SK-N-SH (cell line): Measurements from ENCODE around the gene TBX2. TPM values are rescaled to one million over a fixed set of nuclear protein-coding genes. Genes with fewer than 3 reads are reported as not detected.

Experiments
- CTCF ChIA-PET: fragments of 300-600, 350-600 bp; formaldehyde crosslinking; extraction: SDS; loops from one replicate; lab custom pipeline; 2021; lab: Yijun Ruan, JAX
- POLR2A ChIA-PET: fragments of 350-600 bp; sonication (Branson Sonifier 250); formaldehyde crosslinking; extraction: SDS; loops from one replicate; lab custom pipeline; 2020; ENCODE audit warnings: antibody characterized with exemption, inconsistent platforms; lab: Yijun Ruan, JAX
- DNase-seq: peaks from one replicate; pipeline ENCODE4 v3.0.0; 2012
- H2AFZ ChIP-seq: fragments of 200-600 bp; sonication (generic); 2 replicates; pipeline ENCODE4 v1.8.1; 2016; ENCODE audit warnings: antibody characterized with exemption, mild to moderate bottlenecking, low read depth
- H3F3A ChIP-seq: fragments of 200-600 bp; sonication (generic); replicated peaks from 2 replicates; pipeline ENCODE3; 2016; ENCODE audit warnings: antibody characterized with exemption, mild to moderate bottlenecking; ENCODE audit not compliant: insufficient read depth
- H3K27ac ChIP-seq, 2 experiments: fragments of 200-500 bp in 1 of 2; fragments of 200-600 bp in 1 of 2; sonication (Bioruptor generic) in 1 of 2; sonication (generic), shearing (Covaris generic) in 1 of 2; 2 replicates each; pipeline versions ENCODE4 v1.5.1 to v1.6.1; 2014 to 2016; ENCODE audit warnings: low read depth in 2 of 2, inconsistent platforms in 1 of 2, low read length in 1 of 2, mild to moderate bottlenecking in 1 of 2, mixed read lengths in 1 of 2
- H3K27me3 ChIP-seq: fragments of 200-600 bp; sonication (generic), shearing (Covaris generic); 2 replicates; pipeline ENCODE4 v1.6.1; 2016; ENCODE audit warnings: mixed run types; ENCODE audit not compliant: insufficient read depth
- H3K36me3 ChIP-seq, 2 experiments: fragments of 200-500 bp in 1 of 2; fragments of 200-600 bp in 1 of 2; sonication (Bioruptor generic) in 1 of 2; sonication (generic) in 1 of 2; replicated peaks in 1 of 2; 2 replicates each; pipeline versions ENCODE3 to v1.5.1; 2014 to 2016; ENCODE audit warnings: low read length in 1 of 2, mild to moderate bottlenecking in 1 of 2; ENCODE audit not compliant: insufficient read depth in 2 of 2, control insufficient read depth in 1 of 2
- H3K4me1 ChIP-seq, 2 experiments: fragments of 200-500 bp in 1 of 2; fragments of 200-600 bp in 1 of 2; sonication (Bioruptor generic) in 1 of 2; sonication (generic), shearing (Covaris generic) in 1 of 2; 2 replicates each; pipeline versions ENCODE4 v1.5.1 to v1.6.1; 2014 to 2016; ENCODE audit warnings: low read depth in 1 of 2, low read length in 1 of 2, mixed run types in 1 of 2; ENCODE audit not compliant: insufficient read depth in 2 of 2, control insufficient read depth in 1 of 2
- H3K4me2 ChIP-seq: fragments of 200-600 bp; sonication (generic), shearing (Covaris generic); 2 replicates; pipeline ENCODE4 v1.6.1; 2017; ENCODE audit warnings: mixed run types
- H3K4me3 ChIP-seq, 2 experiments: fragments of 200-500 bp in 1 of 2; fragments of 200-600 bp in 1 of 2; sonication (Bioruptor generic) in 1 of 2; sonication (generic), shearing (Covaris generic) in 1 of 2; 2 replicates each; pipeline versions ENCODE4 v1.5.1 to v1.8.1; 2014 to 2016; ENCODE audit warnings: low read depth in 2 of 2, inconsistent platforms in 1 of 2, low read length in 1 of 2, mild to moderate bottlenecking in 1 of 2, mixed read lengths in 1 of 2, moderate library complexity in 1 of 2
- H3K79me2 ChIP-seq: fragments of 200-600 bp; sonication (generic); 2 replicates; pipeline ENCODE4 v1.8.1; 2017; ENCODE audit warnings: mild to moderate bottlenecking; ENCODE audit not compliant: insufficient read depth
- H3K9ac ChIP-seq: fragments of 200-600 bp; sonication (generic); 2 replicates; pipeline ENCODE4 v1.6.1; 2017; ENCODE audit warnings: mixed run types
- H3K9me2 ChIP-seq: fragments of 200-600 bp; sonication (generic); 2 replicates; pipeline ENCODE4 v1.6.1; 2017; ENCODE audit warnings: mixed run types
- H3K9me3 ChIP-seq: fragments of 200-600 bp; sonication (generic); 2 replicates; pipeline ENCODE4 v1.6.1; 2017; ENCODE audit warnings: mixed run types, mild to moderate bottlenecking, moderate library complexity
- H4K20me1 ChIP-seq: fragments of 200-600 bp; sonication (generic); 2 replicates; pipeline ENCODE4 v1.6.1; 2017; ENCODE audit warnings: mild to moderate bottlenecking, mixed run types; ENCODE audit not compliant: insufficient read depth
- CHD2 ChIP-seq: fragments of 150-350 bp; IDR thresholded peaks from 2 replicates; pipeline ENCODE4 v1.6.1; 2018; ENCODE audit warnings: low read length; ENCODE audit not compliant: partially characterized antibody
- ELF1 ChIP-seq: IDR thresholded peaks from 2 replicates; pipeline ENCODE4 v1.4.0; 2012
- EZH2phosphoT487 ChIP-seq: fragments of 200-600 bp; sonication (generic); IDR thresholded peaks from 2 replicates; pipeline ENCODE4 v1.6.1; 2017; ENCODE audit warnings: low read depth, mixed run types, mild to moderate bottlenecking, antibody characterized with exemption, moderate library complexity, borderline replicate concordance
- FOXM1 ChIP-seq: IDR thresholded peaks from 2 replicates; pipeline ENCODE4 v1.4.0; 2012; ENCODE audit warnings: low read depth, mild to moderate bottlenecking
- GATA2 ChIP-seq: sonication (generic); formaldehyde crosslinking; IDR thresholded peaks from 2 replicates; pipeline ENCODE4 v1.5.0; 2020; ENCODE audit warnings: mild to moderate bottlenecking, missing genetic modification reagents
- JUND ChIP-seq: IDR thresholded peaks from 2 replicates; pipeline ENCODE4 v1.4.0; 2012
- NFIC ChIP-seq: IDR thresholded peaks from 2 replicates; pipeline ENCODE4 v1.4.0; 2012; ENCODE audit warnings: borderline replicate concordance
- RAD21 ChIP-seq: IDR thresholded peaks from 2 replicates; pipeline ENCODE4 v1.6.1; 2012; ENCODE audit warnings: mild to moderate bottlenecking, low read length
- SIN3A ChIP-seq: IDR thresholded peaks from 2 replicates; pipeline ENCODE4 v1.6.1; 2012; ENCODE audit warnings: low read depth, mild to moderate bottlenecking, low read length, moderate library complexity, borderline replicate concordance
- SMC3 ChIP-seq: IDR thresholded peaks from 2 replicates; pipeline ENCODE4 v1.6.1; 2012; ENCODE audit warnings: low read depth, low read length, improper control_type of control experiment
- TCF12 ChIP-seq: IDR thresholded peaks from 2 replicates; pipeline ENCODE4 v1.4.0; 2012
- WGBS: methylation state at CpG from one replicate; pipeline ENCODE4 v1.1.6; 2017; ENCODE audit warnings: low lambda C conversion rate; 5-methylcytosine and 5-hydroxymethylcytosine counted together
- polyA plus RNA-seq, 3 experiments: library from polyadenylated mRNA; depleted of rRNA; stranded (reverse); fragments of >200 nt; gene quantifications; 2 replicates each; pipeline ENCODE4 v1.2.3, GENCODE V29; 2012
- TF ChIP-seq, protein P1 (sequence below): fragments of 150-350 bp; IDR thresholded peaks from 2 replicates; pipeline ENCODE4 v1.6.1; 2017; ENCODE audit warnings: antibody characterized with exemption, low read length, low read depth, borderline replicate concordance
- TF ChIP-seq, protein P2 (sequence below): IDR thresholded peaks from 2 replicates; pipeline ENCODE4 v1.4.0; 2012; ENCODE audit warnings: low read depth, borderline replicate concordance
- TF ChIP-seq, protein P3 (sequence below): IDR thresholded peaks from 2 replicates; pipeline ENCODE4 v1.4.0; 2012; ENCODE audit warnings: low read depth
- TF ChIP-seq, protein P4 (sequence below): fragments of 150-350 bp; IDR thresholded peaks from 2 replicates; pipeline ENCODE4 v1.6.1; 2016; ENCODE audit warnings: mild to moderate bottlenecking, low read depth, low read length

Gene TBX2
- polyA plus RNA-seq, 1 of the 3 experiments (the other 2 are of a cell fraction): 57.8 TPM

DNA sequence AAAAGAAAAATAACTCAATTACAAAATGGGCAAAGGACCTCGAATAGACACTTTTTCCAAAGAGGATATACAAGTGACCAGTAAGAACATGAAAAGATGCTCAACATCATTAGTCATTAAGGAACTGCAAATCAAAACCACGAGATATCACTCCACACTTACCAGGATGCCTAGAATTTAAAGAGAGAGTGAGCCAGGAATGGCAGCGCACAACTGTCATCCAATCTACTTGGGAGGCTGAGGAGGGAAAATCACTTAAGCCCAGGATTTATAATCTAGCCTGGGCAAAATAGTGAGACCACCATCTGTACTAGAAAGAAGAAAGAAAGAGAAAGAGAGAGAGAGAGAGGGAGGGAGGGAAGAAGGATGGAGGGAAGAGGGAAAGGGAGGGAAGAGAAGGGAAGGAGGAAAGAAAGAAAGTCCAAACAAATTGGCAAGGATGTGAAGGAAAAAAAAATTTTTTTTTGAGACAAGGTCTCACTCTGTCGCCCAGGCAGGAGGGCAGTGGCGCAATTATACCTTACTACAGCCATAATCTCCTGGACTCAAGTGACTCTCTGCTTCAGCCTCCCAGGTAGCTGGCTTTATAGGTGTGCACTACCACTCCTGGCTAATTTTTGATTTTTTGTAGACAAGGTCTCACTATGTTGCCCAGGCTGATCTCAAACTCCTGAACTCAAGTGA, 22.6 kb downstream of the TBX2 start:
- H3K79me2 ChIP-seq: no peaks in the 10 kb centered on the region
- H3F3A ChIP-seq: peaks cover 9% of the 10 kb centered on the region
- H3K9me3 ChIP-seq: no peaks in the 10 kb centered on the region
- peaks cover 0 to 5% of the 10 kb centered on the region in 2 experiments; a peak in 1 of 4 replicates for H3K4me1 ChIP-seq
- H3K9me2 ChIP-seq: no peaks in the 10 kb centered on the region
- no peak overlapping the region for H3K9ac ChIP-seq
- no peaks in the 10 kb centered on the region for H3K36me3 ChIP-seq
- H3K27ac ChIP-seq: no peak overlapping the region
- 66% methylated on average over 5 of the region's 5 CpGs for WGBS
- no peak overlapping the region for H3K4me3 ChIP-seq
- H3K27me3 ChIP-seq: no peaks in the 10 kb centered on the region
- no peaks in the 10 kb centered on the region for H4K20me1 ChIP-seq
- H3K4me2 ChIP-seq: no peak overlapping the region
- H2AFZ ChIP-seq: no peak overlapping the region
- no peak for DNase-seq
- POLR2A ChIA-PET: no interaction called here
- CTCF ChIA-PET: interaction anchor here (0.6 to 16.4 kb wide), 6 partner anchors 9 to 702 kb away, joined by 3 to 318 read pairs (median 7); no protein-coding TSS in a partner anchor
- TF ChIP-seq, protein P1, sequence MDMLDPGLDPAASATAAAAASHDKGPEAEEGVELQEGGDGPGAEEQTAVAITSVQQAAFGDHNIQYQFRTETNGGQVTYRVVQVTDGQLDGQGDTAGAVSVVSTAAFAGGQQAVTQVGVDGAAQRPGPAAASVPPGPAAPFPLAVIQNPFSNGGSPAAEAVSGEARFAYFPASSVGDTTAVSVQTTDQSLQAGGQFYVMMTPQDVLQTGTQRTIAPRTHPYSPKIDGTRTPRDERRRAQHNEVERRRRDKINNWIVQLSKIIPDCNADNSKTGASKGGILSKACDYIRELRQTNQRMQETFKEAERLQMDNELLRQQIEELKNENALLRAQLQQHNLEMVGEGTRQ: no peak
- no peak for TF ChIP-seq TCF12
- TF ChIP-seq, protein P2, sequence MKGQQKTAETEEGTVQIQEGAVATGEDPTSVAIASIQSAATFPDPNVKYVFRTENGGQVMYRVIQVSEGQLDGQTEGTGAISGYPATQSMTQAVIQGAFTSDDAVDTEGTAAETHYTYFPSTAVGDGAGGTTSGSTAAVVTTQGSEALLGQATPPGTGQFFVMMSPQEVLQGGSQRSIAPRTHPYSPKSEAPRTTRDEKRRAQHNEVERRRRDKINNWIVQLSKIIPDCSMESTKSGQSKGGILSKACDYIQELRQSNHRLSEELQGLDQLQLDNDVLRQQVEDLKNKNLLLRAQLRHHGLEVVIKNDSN: no peak
- no peak for TF ChIP-seq SMC3
- TF ChIP-seq, protein P3, sequence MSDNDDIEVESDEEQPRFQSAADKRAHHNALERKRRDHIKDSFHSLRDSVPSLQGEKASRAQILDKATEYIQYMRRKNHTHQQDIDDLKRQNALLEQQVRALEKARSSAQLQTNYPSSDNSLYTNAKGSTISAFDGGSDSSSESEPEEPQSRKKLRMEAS: no peak
- TF ChIP-seq EZH2phosphoT487: no peak
- no peak for TF ChIP-seq JUND
- TF ChIP-seq, protein P4, sequence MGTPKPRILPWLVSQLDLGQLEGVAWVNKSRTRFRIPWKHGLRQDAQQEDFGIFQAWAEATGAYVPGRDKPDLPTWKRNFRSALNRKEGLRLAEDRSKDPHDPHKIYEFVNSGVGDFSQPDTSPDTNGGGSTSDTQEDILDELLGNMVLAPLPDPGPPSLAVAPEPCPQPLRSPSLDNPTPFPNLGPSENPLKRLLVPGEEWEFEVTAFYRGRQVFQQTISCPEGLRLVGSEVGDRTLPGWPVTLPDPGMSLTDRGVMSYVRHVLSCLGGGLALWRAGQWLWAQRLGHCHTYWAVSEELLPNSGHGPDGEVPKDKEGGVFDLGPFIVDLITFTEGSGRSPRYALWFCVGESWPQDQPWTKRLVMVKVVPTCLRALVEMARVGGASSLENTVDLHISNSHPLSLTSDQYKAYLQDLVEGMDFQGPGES: no peak
- no peak for TF ChIP-seq CHD2
- no peak for TF ChIP-seq RAD21
- no peak for TF ChIP-seq NFIC
- no peak for TF ChIP-seq SIN3A
- TF ChIP-seq GATA2 (CRISPR knock-in tag): no peak
- TF ChIP-seq ELF1: no peak
- TF ChIP-seq FOXM1: no peak
- TF ChIP-seq, all 33 proteins: peak for 0
